Suprapubic skin (tissue), 4 donors: Measurements from ENCODE around the gene TKT.

Source experiments
- EP300 ChIP-seq: sonication (generic); formaldehyde crosslinking; IDR thresholded peaks from one replicate; pipeline ENCODE4 v1.6.1; 2017; ENCODE audit warnings: antibody characterized with exemption
- POLR2A ChIP-seq, 2 donors: fragments of 450-650 bp; IDR thresholded peaks; one replicate each; pipeline ENCODE4 v1.6.1; 2017; ENCODE audit warnings: antibody characterized with exemption in 2 of 2, mild to moderate bottlenecking in 2 of 2, moderate library complexity in 2 of 2
- POLR2AphosphoS5 ChIP-seq, 3 donors: sonication (generic); formaldehyde crosslinking; IDR thresholded peaks; one replicate each; pipeline ENCODE4 v1.6.1; 2017; ENCODE audit warnings: antibody characterized with exemption in 3 of 3
- TF ChIP-seq, protein P1 (sequence below), 2 donors: fragments of 200-600 bp in 1 of 2; fragments of 450-650 bp in 1 of 2; sonication (generic) in 1 of 2; IDR thresholded peaks; one replicate each; pipeline ENCODE4 v1.5.1; 2016 to 2019; ENCODE audit warnings: antibody characterized with exemption in 2 of 2, mild to moderate bottlenecking in 1 of 2, moderate library complexity in 1 of 2

DNA sequence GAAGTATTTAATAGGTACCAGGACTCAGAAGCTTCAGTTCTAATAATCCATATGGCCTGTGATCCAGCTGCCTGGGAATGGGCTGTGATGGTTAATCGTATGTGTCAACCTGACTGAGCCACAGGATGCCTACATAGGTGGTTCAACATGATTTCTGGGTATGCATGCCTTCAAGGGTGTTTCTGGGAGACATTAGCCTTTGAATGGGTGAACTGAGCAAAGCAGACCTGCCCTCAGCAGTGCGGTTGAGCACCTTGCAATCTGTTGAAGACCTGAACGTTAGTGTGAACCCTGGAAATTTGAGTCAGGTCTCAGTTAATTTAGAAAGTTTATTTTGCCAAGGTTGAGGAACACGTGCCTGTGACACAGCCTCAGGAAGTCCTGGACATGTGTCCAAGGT is 22.8 kb upstream of the TKT start:
- TF ChIP-seq, protein P1, sequence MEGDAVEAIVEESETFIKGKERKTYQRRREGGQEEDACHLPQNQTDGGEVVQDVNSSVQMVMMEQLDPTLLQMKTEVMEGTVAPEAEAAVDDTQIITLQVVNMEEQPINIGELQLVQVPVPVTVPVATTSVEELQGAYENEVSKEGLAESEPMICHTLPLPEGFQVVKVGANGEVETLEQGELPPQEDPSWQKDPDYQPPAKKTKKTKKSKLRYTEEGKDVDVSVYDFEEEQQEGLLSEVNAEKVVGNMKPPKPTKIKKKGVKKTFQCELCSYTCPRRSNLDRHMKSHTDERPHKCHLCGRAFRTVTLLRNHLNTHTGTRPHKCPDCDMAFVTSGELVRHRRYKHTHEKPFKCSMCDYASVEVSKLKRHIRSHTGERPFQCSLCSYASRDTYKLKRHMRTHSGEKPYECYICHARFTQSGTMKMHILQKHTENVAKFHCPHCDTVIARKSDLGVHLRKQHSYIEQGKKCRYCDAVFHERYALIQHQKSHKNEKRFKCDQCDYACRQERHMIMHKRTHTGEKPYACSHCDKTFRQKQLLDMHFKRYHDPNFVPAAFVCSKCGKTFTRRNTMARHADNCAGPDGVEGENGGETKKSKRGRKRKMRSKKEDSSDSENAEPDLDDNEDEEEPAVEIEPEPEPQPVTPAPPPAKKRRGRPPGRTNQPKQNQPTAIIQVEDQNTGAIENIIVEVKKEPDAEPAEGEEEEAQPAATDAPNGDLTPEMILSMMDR (IDR thresholded peaks at IDR 0.05), result no peak
- TF ChIP-seq EP300, result no peak
- no peak for TF ChIP-seq POLR2A (IDR thresholded peaks at IDR 0.05)
- TF ChIP-seq POLR2AphosphoS5 (IDR thresholded peaks at IDR 0.05), result no peak
